ENCODE measurements around the gene CTIF.

The CTIF gene

DNA sequence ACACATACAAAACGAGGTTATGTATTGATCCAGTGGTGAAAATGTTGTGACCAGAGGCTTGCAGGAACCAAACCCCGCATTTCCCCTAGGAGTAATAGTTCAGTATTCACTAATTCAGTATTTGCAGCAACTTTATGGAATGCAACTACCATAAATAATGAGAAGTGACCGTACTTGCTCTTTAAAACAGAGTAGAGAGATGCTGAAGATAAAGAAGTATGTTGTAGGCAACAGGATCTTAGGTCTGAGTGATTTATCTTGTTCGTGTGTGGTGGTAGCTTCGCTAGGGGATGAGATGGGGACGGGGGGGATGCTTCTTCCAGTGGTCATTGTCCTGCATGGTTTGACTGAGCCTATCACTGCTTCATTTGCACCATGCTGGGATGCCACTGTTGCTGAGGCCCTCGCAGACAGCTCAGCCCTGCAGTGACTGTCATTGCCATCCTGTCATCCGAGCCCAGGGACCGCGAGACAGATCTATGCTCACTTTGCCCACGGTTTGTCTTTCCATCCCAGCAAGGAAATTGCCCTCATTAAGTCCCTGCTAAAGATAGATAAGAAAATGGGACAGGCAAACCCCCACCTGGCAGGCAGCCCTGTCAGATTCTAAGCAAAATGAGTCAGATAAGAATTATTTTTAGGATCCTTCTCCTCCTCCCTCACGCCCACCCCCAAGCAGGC is 181.3 kb downstream of the CTIF start:
- in situ Hi-C loops (cut with HindIII; ENCODE audit: low sequenced_read_pairs) = no loop called here

- in situ Hi-C loops (cut with HindIII; ENCODE audit: low sequenced_read_pairs) = no loop called here
These were observed 181.8 kb downstream of the CTIF start for GRCh38 chr18:48720655-48721025.

DNA sequence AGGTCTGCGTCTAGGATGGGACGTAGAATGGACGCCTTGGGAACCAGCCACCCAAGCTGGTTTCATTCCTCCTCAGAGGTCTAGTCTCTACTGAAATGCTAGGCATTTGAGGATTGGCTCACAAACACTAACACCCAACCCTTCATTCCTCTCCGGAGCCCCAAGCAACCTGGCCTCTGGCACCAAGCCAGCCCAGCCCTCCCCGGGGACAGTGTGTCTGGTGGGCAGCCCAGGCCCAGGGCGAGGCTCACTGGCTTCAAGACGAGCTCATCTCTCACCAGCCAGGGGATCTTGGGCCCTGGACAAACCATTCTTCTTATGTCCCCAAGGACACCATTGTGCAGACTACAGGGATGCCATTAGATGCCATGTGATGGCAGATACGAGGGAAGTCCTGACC is 182.5 kb downstream of the CTIF start:
- in situ Hi-C loops (cut with HindIII; ENCODE audit: low sequenced_read_pairs) = no loop called here

GRCh38 chr18:48723016-48723415 is 184.2 kb downstream of the CTIF start:
- in situ Hi-C loops (cut with HindIII; ENCODE audit: low sequenced_read_pairs) = no loop called here

GRCh38 chr18:48723837-48724236 is 185.0 kb downstream of the CTIF start:
- in situ Hi-C loops (cut with HindIII; ENCODE audit: low sequenced_read_pairs) = no loop called here

DNA sequence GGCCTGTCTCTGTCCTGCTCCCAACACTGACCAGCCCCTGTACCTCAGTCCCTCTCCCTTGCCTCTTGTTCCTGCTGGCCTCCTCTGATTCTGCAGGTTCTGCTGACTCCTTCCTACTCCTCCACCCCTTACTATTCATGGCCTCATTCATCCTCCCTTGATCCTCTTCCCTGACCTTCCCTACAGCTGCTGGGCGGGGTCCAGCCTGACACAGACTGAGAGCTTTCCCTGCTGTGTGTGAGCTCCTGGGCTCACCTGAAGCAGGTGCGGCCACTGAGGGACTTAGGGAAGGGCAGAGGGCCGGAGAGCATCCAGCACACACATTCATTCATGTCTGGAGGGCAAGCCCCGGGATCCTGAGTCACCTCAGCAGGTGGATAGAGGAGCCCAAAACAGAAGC is 185.6 kb downstream of the CTIF start:
- in situ Hi-C loops (cut with HindIII; ENCODE audit: low sequenced_read_pairs) = no loop called here

DNA sequence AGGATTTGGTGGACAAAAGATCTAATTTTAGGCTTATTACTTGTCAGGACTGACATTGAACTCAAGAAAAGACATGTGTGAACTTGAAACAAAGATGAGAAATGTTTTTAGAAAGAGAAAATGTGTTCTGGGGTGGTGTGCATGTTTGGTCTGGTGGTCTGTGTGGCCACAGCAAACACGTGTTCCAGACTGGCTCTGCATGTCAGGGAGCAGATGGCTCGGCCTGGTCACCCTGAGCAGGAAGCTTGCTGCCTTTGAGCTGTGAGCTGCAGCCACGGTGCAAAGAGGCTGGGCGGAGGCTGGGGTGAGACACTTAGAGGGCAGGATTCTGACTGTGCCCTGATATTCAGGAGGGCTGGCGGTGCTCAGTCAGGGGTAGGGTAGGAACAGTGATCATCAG is 186.1 kb downstream of the CTIF start:
- in situ Hi-C loops (cut with HindIII; ENCODE audit: low sequenced_read_pairs) = no loop called here

GRCh38 chr18:48725562-48725961 is 186.7 kb downstream of the CTIF start:
- in situ Hi-C loops (cut with HindIII; ENCODE audit: low sequenced_read_pairs) = no loop called here

DNA sequence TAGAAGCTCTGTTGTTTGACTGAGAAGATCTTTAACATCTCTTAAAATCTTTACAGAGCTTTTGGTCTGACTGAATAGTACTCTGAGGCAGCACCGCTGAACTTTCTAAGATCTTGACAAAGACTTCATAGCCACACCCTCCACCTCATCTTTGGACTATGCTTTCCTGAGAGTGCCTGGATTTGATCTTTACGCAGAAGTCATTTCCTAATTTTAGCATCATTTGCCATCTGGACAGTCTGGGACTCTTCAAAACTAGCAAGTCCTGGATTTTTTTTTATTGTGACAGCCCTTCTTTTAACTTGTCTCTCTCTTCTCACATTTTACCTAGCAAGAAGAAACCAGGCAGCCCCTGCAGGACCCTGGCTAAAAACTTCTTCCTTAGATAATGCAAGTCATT is 188.8 kb downstream of the CTIF start:
- in situ Hi-C loops (cut with HindIII; ENCODE audit: low sequenced_read_pairs) = no loop called here

DNA sequence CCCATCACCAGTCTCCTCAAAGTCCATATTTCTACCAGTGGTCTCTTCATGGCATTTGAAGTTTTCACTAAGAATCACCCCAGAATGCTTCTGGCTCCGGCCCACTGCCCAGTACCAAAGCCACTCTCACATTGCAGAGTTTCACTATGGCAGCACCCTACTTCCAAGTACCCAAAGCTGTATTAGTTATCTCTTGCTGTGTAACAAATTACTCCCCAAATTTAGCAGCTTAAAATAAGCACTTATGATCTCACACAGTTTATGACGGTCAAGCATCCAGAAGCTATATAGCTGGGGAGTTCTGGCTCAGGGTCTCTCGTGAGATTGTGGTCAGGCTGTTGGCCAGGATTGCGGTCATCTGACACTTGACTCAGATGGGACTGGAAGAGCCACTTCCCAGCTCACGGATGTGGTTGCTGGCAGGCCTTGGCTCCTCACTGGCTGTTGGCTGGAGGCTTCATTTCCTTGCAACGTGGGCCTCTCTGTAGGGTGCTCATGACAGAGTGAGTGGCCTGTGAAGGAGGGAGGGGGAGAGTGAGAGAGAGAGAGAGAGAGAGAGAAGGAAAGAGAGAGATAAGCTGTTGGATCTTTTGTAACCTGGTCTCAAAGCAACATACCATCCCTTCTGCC is 189.5 kb downstream of the CTIF start:
- in situ Hi-C loops (cut with HindIII; ENCODE audit: low sequenced_read_pairs) = no loop called here

- in situ Hi-C loops (cut with HindIII; ENCODE audit: low sequenced_read_pairs) = no loop called here
These were observed 190.6 kb downstream of the CTIF start for GRCh38 chr18:48729404-48729803.

- in situ Hi-C loops (cut with HindIII; ENCODE audit: low sequenced_read_pairs) = no loop called here
These were observed 191.2 kb downstream of the CTIF start for GRCh38 chr18:48730010-48730409.

DNA sequence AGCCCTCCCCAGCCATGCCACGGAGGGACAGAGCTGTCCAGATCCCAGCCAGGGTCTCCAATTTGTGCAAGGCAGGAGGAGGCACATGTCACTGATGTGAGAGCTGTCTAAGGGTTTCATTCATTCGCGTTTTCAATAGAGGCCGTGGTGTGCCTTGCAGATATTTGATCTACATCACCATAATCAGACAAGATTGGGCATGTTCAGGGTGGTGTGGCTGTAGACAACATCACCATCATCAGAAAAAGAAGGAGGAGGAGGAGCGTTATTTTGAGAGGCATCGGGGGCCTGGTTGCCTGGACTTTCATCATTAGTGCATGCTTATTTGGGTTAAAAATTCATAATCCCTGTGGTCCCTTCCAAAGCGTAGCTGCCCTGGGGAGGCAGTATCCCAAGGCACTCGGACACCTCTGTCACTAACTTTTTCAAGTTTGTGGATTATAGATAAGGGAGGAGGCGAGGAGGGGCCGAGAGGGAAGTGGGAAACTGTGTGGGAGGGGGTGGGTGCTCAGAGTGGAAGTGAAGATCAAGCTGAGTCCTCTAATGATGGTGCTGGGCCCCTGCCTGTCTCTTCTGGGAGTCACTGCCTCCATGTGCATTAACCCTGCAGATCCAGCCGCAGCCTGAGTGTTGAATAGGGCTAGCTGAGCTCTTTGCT is 194.1 kb downstream of the CTIF start:
- in situ Hi-C loops (cut with HindIII; ENCODE audit: low sequenced_read_pairs) = no loop called here

GRCh38 chr18:48733643-48734253 is 194.9 kb downstream of the CTIF start:
- in situ Hi-C loops (cut with HindIII; ENCODE audit: low sequenced_read_pairs) = no loop called here

- in situ Hi-C loops (cut with HindIII; ENCODE audit: low sequenced_read_pairs) = no loop called here
These were observed 195.6 kb downstream of the CTIF start for GRCh38 chr18:48734460-48734859.

DNA sequence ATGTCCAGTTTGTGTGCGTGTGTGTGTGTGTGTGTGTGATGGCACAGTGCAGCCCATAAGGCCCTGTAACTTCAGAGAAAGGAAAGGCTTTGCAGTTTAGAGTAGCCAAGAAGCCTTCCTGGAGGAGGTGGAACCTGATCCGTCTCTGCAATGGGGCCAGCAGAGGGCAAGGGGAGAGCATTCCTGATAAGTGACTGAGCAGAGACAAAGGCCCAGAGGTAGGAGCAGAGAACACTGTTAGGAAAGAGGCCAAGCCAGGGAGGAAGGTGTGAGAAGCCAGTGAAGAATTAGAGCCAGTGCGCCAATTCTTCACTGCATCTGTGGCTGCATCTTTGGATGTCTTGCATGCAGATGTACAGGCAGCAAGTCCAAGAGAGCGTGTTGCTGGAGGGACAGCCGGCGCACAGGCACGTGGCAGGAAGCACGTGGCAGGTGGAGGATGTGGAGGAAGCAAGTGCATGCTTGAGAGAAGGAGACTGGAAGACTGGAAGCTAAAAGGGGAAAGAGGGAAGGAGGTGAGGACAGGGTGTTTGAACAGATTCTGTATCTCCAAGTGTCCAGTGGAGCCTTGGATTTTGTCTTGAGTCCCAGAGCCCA is 196.3 kb downstream of the CTIF start:
- in situ Hi-C loops (cut with HindIII; ENCODE audit: low sequenced_read_pairs) = no loop called here

GRCh38 chr18:48735681-48736255 is 196.9 kb downstream of the CTIF start:
- in situ Hi-C loops (cut with HindIII; ENCODE audit: low sequenced_read_pairs) = no loop called here

- in situ Hi-C loops (cut with HindIII; ENCODE audit: low sequenced_read_pairs) = no loop called here
These were observed 197.8 kb downstream of the CTIF start for GRCh38 chr18:48736321-48737260.

- in situ Hi-C loops (cut with HindIII; ENCODE audit: low sequenced_read_pairs) = no loop called here
These were observed 200.6 kb downstream of the CTIF start for GRCh38 chr18:48739266-48740067.

Measured in endothelial cell of hepatic sinusoid (primary cell).